NCI-H187 (cell line): ENCODE measurements around the gene SRSF8.

ENCODE experiments used
- DNase-seq, 2 experiments: peaks; one replicate each; lab custom pipeline; 2025; lab: John Stamatoyannopoulos, UW

The SRSF8 gene

GRCh38 chr11:95068549-95068948 lies 1.8 kb downstream of the SRSF8 start:
- DNase-seq = peak; percentile 16 to 32

- no peak for DNase-seq
Measured at GRCh38 chr11:95070471-95070870, 3.8 kb downstream of the SRSF8 start.

GRCh38 chr11:95072948-95073347 lies 6.2 kb downstream of the SRSF8 start:
- DNase-seq = no peak

DNA sequence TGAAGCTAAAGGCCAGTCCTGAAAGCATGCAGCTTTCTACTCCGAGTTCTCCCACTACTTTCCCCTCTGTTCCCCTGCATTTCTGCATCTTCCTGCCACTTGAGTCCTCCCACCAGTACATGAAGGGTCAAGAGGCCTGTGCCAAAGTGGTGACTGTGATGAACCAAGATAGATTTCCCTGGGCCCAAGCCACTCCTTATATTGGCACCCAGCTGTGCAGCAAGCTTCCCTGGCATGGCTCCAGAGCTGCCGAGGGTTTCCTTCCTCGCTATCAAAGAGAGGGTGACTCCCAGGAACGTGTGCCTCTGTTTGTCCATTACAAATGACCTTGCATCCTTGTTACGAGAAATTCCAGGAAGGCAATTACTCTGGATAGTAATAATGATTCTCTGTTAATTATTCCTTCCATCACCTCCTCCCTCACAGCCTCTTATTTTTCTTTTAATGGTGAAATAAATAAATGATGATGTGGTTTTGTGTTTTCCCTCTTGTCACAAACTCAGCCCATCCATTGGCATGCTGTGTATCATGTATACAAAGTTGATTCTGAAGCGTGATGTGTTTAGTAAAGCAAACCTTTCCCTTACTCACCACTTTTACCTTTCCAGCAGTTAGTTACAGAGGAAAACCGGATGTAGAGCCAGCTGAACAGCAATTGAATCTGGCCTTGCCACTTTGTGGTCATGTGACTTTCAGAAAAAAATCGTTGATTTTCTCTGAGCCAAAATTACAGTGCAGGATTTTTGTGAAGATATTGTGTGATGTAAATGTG lies 8.3 kb downstream of the SRSF8 start:
- DNase-seq = peak in 1 of 2 experiments; percentile 20

DNA sequence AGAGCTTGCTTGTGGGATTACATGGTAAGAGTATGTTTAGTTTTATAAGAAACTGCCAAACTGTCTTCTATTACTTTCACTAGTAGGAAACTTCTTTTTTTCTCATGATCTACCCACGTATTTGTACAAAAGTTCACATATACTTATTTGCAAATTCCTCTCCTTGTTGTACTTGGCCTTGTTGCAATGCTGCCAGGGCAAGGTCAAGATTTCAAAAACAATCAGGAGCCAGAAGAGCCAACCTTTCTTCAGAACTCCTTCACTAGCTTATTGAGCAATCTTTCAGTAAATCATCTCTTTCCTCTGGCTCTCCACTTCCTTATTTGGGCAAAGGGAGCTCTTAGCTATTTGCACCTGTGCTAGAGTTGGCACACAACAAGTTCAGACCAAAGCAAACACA lies 9.7 kb downstream of the SRSF8 start:
- no peak for DNase-seq

- DNase-seq = no peak
Measured at GRCh38 chr11:95076981-95077380, 10.3 kb downstream of the SRSF8 start.

- DNase-seq = peak in 1 of 2 experiments; percentile 19
Measured at GRCh38 chr11:95078526-95078925, 11.8 kb downstream of the SRSF8 start.

DNA sequence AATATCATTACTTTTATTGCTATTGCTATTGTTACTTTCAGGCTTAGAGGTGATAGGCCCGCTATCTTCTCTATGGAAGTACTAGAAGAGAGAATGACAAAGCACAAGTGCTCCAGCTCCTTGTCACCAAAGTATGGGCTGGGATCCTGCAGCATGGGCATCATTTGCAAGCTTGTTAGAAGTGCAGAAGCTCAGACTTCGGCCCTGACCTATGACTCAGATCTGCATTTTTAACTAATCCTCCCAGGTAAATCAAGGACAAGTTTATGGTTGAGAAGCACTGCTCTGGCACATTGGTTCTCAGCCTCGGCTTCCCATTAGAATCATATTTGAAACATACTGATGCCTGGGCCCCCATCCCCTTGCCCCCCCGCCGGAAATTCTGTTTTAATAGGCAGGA lies 14.3 kb downstream of the SRSF8 start:
- DNase-seq = no peak

DNA sequence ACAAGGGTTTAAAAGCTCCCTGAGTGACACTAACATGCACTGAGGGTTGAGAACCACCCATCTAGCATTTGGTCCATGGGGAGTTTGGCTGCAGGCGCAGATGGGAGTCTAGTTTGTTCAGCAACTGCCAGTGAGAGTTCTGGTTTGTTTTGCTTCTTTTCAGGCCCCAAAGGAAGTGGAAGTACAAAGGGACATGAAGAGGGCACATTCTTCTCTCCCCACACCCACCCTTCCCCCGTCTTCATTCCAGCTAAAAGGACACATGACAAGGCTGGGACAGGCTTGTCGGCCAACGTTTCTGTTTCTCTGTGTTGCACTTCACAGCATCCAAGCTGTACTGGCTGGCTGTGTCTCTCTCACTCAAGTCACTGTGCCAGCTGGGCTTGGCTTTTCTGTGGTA lies 14.7 kb downstream of the SRSF8 start:
- no peak for DNase-seq

- DNase-seq = no peak
Measured at GRCh38 chr11:95082576-95083001, 15.9 kb downstream of the SRSF8 start.

GRCh38 chr11:95084509-95084908 lies 17.8 kb downstream of the SRSF8 start:
- DNase-seq = no peak

GRCh38 chr11:95085117-95085816 lies 18.5 kb downstream of the SRSF8 start:
- DNase-seq = no peak

- no peak for DNase-seq
Measured at GRCh38 chr11:95086151-95086550, 19.4 kb downstream of the SRSF8 start.

DNA sequence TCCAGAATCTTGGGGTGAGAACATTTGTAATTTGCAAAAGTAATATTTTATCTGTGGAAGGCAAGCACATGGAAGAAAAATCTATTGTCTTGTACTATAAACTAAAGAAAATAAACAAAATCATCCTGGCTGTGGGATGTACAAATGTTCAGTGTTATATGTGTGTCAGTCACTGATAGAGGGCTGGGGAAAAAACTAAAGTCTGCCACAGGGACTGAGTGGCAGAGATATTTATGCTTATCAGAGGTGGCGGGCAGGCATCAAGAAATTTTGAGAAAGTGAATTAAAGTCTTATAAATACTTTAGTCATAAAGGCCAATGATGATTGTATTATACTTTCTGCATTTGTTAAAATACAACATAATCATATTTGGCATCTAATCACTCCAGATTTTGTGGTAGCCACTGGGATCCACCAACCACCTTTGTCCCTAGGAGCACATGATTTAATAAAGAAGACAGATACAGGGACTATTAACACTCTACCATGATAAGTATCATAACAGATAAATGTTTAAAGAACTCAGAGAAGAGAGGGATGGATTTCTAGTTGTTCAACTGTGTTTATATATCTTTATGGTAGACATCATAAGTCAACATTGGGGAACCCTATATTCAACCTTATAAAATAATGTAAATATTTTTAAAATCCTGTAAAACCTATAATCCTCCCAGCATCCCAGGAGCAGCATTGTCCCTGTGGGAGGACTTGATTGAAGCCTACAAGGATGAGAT lies 20.3 kb downstream of the SRSF8 start:
- no peak for DNase-seq

DNA sequence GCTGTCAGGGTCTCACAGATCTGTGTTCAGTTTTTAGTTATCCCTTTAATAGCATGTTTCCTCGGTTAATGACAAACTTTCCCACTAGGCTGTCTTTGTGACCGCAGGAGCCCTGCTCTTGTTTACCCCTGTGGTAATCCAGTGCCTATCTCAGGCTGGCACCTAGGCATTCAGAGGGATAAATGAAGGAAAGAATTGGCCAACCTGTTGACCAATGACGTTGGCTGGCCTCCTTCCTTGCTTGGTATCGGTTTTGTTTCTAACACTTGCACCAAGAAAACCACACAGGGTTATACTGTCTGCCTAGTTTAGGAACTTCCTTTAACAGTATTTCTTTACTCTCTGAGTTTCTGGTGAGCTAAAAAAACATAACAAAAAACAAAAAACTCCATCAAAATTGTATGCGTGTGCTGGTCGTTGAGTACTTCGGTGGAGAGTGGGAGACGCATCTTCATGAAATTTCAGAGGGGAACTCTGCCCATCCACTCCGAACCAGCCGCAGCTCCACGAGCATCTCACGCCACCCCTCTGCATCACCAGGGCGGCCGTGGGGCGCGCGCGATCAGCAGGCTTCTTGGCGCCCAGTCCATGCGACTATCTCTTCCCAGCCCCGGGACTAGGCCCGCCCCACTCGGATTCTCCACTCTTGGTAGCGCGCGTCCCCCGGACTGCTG lies 22.4 kb downstream of the SRSF8 start:
- DNase-seq = no peak

DNA sequence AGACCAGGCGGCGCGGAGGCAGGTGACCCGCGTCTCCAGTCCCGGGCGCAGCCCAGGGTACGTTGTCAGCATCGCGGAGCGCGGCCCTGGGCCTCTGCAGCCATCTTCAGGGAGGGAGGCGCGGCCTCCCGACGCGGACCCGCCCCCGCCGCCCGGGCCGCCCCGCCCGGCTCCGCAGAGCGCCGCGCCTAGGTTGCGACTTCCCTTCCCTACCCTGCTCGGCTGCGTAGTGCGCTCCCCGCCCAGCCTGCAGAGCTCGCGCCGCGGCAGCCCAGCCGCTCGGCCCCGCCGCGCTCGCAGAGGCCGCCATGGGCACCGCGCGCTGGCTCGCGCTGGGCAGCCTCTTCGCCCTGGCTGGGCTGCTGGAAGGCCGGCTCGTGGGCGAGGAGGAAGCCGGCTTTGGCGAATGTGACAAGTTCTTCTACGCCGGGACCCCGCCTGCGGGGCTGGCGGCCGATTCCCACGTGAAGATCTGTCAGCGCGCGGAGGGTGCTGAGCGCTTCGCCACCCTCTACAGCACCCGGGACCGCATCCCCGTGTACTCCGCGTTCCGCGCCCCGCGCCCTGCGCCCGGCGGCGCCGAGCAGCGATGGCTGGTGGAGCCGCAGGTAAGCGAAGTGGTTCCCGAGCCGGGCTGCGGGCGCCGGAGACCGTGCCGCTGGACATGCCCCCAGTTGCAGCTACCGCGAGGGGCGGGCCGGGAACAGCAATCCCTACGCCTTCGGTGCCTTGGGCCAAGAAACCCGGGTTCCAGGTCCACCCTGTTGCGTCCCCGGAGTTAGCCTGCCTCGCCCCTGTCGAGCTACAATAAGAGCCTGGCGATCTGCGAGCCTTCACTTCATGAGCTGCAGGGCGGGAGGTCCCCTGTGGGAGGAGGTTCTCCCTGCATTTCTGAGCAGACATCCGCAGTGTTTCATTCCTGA lies 23.2 kb downstream of the SRSF8 start, which contains the start of gene ENDOD1:
Gene ENDOD1, plus strand, starts transcription at position 227 of the 923 bp plus-strand sequence. Its CDS starts 82 bp downstream, at position 309.
- peak; percentile 33 to 65 for DNase-seq

- no peak for DNase-seq
Measured at GRCh38 chr11:95091663-95092180, 25.0 kb downstream of the SRSF8 start.

DNA sequence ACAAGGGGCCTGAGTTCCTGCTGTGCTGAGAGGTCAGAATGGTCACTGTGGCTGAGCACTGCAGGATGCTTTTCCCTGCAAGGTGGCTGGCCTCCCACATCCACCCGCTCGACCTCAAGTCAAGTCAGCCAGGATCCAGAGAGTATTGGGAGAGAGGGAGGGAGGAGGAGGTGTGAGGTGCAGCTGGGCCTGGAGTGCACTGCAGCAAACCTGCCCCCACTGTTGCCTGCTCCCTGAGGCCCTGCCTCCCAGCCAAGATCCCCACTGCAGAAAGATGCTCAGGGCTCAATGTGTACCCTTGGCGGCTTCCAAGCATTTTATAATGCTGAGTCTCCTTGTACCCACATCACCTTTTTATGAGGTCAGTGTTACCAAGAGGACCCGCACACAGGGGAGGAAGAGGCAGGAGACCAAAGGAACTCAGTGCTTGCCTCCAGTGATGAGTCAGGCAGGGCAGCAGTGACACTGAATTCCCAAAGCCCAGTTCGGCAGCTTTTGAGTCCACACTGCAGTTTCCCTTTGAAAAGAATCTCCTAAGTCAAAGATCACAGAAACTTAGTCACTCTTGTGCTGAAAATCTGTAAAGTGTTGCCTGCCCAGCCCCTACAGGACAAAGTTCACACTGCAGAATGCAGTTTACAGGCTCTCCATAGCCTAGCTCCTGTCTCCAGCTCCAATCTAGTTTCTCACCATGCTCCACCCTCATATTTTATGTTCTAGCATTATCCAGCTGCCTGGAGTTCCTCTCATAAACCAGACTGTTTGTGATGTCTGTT lies 26.0 kb downstream of the SRSF8 start:
- no peak for DNase-seq

- no peak for DNase-seq
Measured at GRCh38 chr11:95093548-95093947, 26.8 kb downstream of the SRSF8 start.
